ENCODE results near the gene CCBE1.

GRCh38 chr18:59659508-59660170, 37.6 kb downstream of the CCBE1 start:
- TF ChIP-seq CTCF (IDR thresholded peaks at IDR 0.05) (no peak), ZFX (IDR thresholded peaks at IDR 0.05; ENCODE audit: borderline replicate concordance) (no peak)
